Raji (cell line): Measurements from ENCODE around the gene SPATA33.

ENCODE experiments used
- POLR2A ChIP-seq: IDR thresholded peaks from 2 replicates; pipeline ENCODE4 v1.6.1; 2011; ENCODE audit warnings: low read depth, low read length, control low read depth; ENCODE audit not compliant: insufficient read depth

The SPATA33 gene

GRCh38 chr16:89621136-89621697, 36.4 kb upstream of the SPATA33 start:
- no peak for TF ChIP-seq POLR2A

GRCh38 chr16:89621698-89622409, 35.8 kb upstream of the SPATA33 start:
- no peak for TF ChIP-seq POLR2A

GRCh38 chr16:89623511-89624261, 34.0 kb upstream of the SPATA33 start:
- TF ChIP-seq POLR2A, result no peak

- no peak for TF ChIP-seq POLR2A
These were observed 32.6 kb upstream of the SPATA33 start for GRCh38 chr16:89624777-89625761.

GRCh38 chr16:89629827-89630610, 27.6 kb upstream of the SPATA33 start:
- TF ChIP-seq POLR2A, result no peak

- no peak for TF ChIP-seq POLR2A
These were observed 24.5 kb upstream of the SPATA33 start for GRCh38 chr16:89633064-89633631.

GRCh38 chr16:89636663-89637062, 21.0 kb upstream of the SPATA33 start:
- TF ChIP-seq POLR2A, result no peak

- no peak for TF ChIP-seq POLR2A
These were observed 20.3 kb upstream of the SPATA33 start for GRCh38 chr16:89637379-89637778.

GRCh38 chr16:89638455-89638854, 19.2 kb upstream of the SPATA33 start:
- no peak for TF ChIP-seq POLR2A

- no peak for TF ChIP-seq POLR2A
These were observed 18.3 kb upstream of the SPATA33 start for GRCh38 chr16:89639385-89639784.

- TF ChIP-seq POLR2A, result no peak
These were observed 16.0 kb upstream of the SPATA33 start for GRCh38 chr16:89641458-89642119.

GRCh38 chr16:89642574-89642973, 15.1 kb upstream of the SPATA33 start:
- no peak for TF ChIP-seq POLR2A

- no peak for TF ChIP-seq POLR2A
These were observed 13.8 kb upstream of the SPATA33 start for GRCh38 chr16:89643769-89644300.
